Retinal pigment epithelial cell (primary cell): ENCODE measurements around the gene ST3GAL3.
"Not testable (repeated sequence)": the region's sequence is repeated elsewhere in the genome, so short reads cannot be mapped to it uniquely, and the experiment has no call there.

Experiments used
- DNase-seq: peaks from one replicate; pipeline ENCODE4 v3.0.0-alpha.2; 2010; ENCODE audit warnings: low read depth
- H3K4me3 ChIP-seq: 2 replicates; pipeline ENCODE4 v1.5.1; 2011; ENCODE audit warnings: mild to moderate bottlenecking, low read length, control low read depth, moderate library complexity
- CTCF ChIP-seq: conservative IDR thresholded peaks from 2 replicates; pipeline ENCODE4 v1.5.1; 2011; ENCODE audit warnings: low read depth, low read length, control low read depth, inconsistent platforms

ST3GAL3 gene

GRCh38 chr1:43830802-43831201 is 123.5 kb downstream of the ST3GAL3 start:
- no peak for TF ChIP-seq CTCF
- DNase-seq, result no peak
- H3K4me3 ChIP-seq, result no peak overlapping the region

- no peak overlapping the region for H3K4me3 ChIP-seq
- TF ChIP-seq CTCF, result no peak
- no peak for DNase-seq
Observed at GRCh38 chr1:43831851-43832250, 124.5 kb downstream of the ST3GAL3 start.

- no peak for TF ChIP-seq CTCF
- no peak for DNase-seq
- H3K4me3 ChIP-seq, result no peak overlapping the region
Observed at GRCh38 chr1:43832255-43832654, 124.9 kb downstream of the ST3GAL3 start.

- TF ChIP-seq CTCF, result no peak
- no peak overlapping the region for H3K4me3 ChIP-seq
- DNase-seq, result no peak
Observed at GRCh38 chr1:43832998-43833397, 125.7 kb downstream of the ST3GAL3 start.

GRCh38 chr1:43833902-43834279 is 126.6 kb downstream of the ST3GAL3 start:
- not testable (repeated sequence) for DNase-seq

GRCh38 chr1:43834280-43835081 is 127.1 kb downstream of the ST3GAL3 start:
- no peak overlapping the region for H3K4me3 ChIP-seq
- no peak for TF ChIP-seq CTCF
- no peak for DNase-seq

More at GRCh38 chr1:43833902-43834279, 126.6 kb downstream of the ST3GAL3 start:
- not testable (repeated sequence) for H3K4me3 ChIP-seq

- TF ChIP-seq CTCF, result no peak
- peak; percentile 75 for DNase-seq
- H3K4me3 ChIP-seq, result no peak overlapping the region
Observed at GRCh38 chr1:43835082-43836021, 128.0 kb downstream of the ST3GAL3 start.
